PC-3 (cell line): ENCODE data around the gene USP15.

Experiments used
- EZH2 ChIP-seq: fragments of 300-600 bp; sonication (generic); IDR thresholded peaks from one replicate; pipeline ENCODE4 v1.6.1; 2017; ENCODE audit warnings: antibody characterized with exemption, mild to moderate bottlenecking, low read length; ENCODE audit not compliant: unreplicated experiment
- EZH2phosphoT487 ChIP-seq: fragments of 300-600 bp; sonication (generic); IDR thresholded peaks from 2 replicates; pipeline ENCODE4 v1.6.1; 2018; ENCODE audit warnings: mild to moderate bottlenecking, antibody characterized with exemption, low read length, borderline replicate concordance
- TF ChIP-seq, protein P1 (sequence below): fragments of 300-600 bp; sonication (generic); conservative IDR thresholded peaks from 2 replicates; pipeline ENCODE4 v1.5.1; 2017; ENCODE audit warnings: antibody characterized with exemption, low read depth, mild to moderate bottlenecking, low read length

DNA sequence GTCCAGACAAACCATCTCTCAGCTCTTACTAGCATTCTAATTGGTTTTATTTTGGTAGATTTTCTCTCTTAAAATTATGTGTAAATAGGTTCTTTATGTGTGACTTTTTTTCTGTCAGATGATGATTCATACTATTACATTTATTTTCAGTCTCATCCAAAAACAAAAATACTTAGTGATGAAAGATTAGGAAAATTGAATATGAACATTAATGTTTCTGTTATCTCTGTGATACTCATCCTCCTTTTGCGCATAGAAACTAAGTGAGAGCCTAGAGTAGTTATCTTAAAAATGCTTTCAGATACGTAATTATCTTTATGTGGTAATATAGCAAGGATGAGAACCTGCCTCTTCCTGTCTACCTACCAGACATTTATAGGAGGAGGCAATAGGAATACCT is 122.3 kb downstream of the USP15 start:
- TF ChIP-seq, protein P1, sequence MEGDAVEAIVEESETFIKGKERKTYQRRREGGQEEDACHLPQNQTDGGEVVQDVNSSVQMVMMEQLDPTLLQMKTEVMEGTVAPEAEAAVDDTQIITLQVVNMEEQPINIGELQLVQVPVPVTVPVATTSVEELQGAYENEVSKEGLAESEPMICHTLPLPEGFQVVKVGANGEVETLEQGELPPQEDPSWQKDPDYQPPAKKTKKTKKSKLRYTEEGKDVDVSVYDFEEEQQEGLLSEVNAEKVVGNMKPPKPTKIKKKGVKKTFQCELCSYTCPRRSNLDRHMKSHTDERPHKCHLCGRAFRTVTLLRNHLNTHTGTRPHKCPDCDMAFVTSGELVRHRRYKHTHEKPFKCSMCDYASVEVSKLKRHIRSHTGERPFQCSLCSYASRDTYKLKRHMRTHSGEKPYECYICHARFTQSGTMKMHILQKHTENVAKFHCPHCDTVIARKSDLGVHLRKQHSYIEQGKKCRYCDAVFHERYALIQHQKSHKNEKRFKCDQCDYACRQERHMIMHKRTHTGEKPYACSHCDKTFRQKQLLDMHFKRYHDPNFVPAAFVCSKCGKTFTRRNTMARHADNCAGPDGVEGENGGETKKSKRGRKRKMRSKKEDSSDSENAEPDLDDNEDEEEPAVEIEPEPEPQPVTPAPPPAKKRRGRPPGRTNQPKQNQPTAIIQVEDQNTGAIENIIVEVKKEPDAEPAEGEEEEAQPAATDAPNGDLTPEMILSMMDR: no peak
- TF ChIP-seq EZH2 (no peak), EZH2phosphoT487 (no peak)
